ENCODE results near the gene KLK7.

KLK7 gene

GRCh38 chr19:50933640-50934039, 50.1 kb downstream of the KLK7 start:
- DNase-seq (ENCODE audit: low read depth, low spot score), result no peak

GRCh38 chr19:50932690-50933083, 51.0 kb downstream of the KLK7 start:
- no peak for DNase-seq (ENCODE audit: low read depth, low spot score)

- no peak for DNase-seq (ENCODE audit: low read depth, low spot score)
Observed at GRCh38 chr19:50932018-50932689, 51.6 kb downstream of the KLK7 start.

GRCh38 chr19:50931023-50931422, 52.7 kb downstream of the KLK7 start:
- no peak for DNase-seq (ENCODE audit: low read depth, low spot score)

- DNase-seq (ENCODE audit: low read depth, low spot score), result no peak
Observed at GRCh38 chr19:50928831-50929230, 54.9 kb downstream of the KLK7 start.
